ENCODE data around the gene ZNF841. TPM values are rescaled to one million over a fixed set of nuclear protein-coding genes. Genes with fewer than 3 reads are reported as not detected.
A peak's percentile ranks its signal among the peaks of the same experiment; 100 is the strongest.
"Not testable (repeated sequence)": the region's sequence is repeated elsewhere in the genome, so short reads cannot be mapped to it uniquely, and the experiment has no call there.

Gene ZNF841
- total RNA-seq, 1 donor from 2014 or later = 7.2 TPM

GRCh38 chr19:52094526-52095130, 937 bp downstream of the ZNF841 start:
- intact Hi-C loops (cut with DNase I) = loop anchor here (2.0 kb wide), 1 partner anchor 46 kb away; the partner anchor contains the start of gene ZNF432
- DNase-seq (ENCODE audit: missing footprints) (no peak), ATAC-seq (no peak)

- intact Hi-C loops (cut with DNase I) = no loop called here
- ATAC-seq (no peak), DNase-seq (ENCODE audit: missing footprints) (no peak)
Observed at GRCh38 chr19:52086481-52086880, 9.1 kb downstream of the ZNF841 start.

DNA sequence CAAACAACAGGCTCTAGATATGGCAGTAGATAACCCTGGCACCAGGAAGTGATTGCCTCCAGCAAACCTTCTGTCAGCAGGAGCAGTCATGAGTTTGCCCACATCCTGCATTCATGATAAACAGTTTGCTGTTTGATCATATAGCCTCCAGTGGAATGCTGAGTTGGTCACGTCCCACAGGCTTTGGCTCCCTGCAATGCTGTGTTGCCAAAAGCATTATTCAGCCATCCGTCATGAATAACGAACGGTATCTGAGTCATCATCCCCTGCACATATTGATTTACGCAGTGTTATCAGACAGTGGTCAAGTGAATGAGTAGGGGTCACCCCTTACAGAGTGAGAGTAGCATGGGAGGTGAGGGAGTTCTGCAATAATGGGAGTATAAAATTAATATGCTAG, 25.1 kb downstream of the ZNF841 start:
- no peak for DNase-seq (ENCODE audit: missing footprints)
- intact Hi-C loops (cut with DNase I) = no loop called here
- no peak for ATAC-seq

DNA sequence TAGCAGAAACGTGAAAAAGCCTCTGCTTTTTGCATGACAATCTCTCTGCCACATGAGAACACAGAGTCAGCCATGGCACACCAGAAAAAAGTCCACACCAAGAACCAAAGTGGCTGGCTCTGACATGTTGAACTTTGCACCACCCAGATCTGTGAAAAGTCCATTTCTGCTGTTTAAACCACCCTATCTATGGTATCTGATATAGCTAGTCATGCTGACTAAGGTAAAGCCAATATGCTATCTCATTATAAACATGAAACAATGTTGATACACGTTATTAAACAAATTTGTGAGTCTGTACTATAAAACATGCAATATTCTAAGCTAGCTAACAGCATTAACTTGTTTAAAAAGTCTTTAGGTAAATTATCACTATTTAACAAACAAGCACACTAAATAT, 25.9 kb downstream of the ZNF841 start:
- DNase-seq (ENCODE audit: missing footprints) (no peak), ATAC-seq (no peak)
- intact Hi-C loops (cut with DNase I) = no loop called here

DNA sequence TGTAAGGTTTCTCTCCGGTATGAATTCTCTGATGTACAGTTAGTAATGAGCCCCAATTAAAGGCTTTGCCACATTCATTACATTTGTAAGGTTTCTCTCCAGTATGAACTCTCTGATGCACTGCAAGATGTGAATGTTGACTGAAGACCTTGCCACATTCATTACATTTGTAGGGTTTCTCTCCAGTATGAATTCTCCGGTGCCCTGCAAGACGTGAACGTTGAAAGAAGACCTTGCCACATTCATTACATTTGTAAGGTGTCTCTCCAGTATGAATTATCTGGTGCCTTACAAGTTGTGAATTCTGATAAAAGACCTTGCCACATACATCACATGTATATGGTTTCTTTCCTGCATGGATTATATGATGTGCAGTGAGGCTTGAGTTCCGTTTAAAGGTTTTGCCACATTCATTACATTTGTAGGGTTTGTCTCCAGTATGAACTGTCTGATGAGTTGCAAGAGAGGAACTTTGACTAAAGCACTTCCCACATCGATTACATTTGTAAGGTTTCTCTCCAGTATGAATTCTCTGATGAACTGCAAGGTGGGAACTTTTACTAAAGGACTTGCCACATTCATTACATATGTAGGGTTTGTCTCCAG, 29.2 kb downstream of the ZNF841 start:
- intact Hi-C loops (cut with DNase I) = no loop called here
- no peak for DNase-seq (ENCODE audit: missing footprints)
- ATAC-seq = no peak

GRCh38 chr19:52065399-52065798, 30.2 kb downstream of the ZNF841 start:
- no peak for ATAC-seq
- intact Hi-C loops (cut with DNase I) = no loop called here
- DNase-seq (ENCODE audit: missing footprints) = no peak

- ATAC-seq; intact Hi-C loops (cut with DNase I); DNase-seq (ENCODE audit: missing footprints): not testable (repeated sequence)
Observed at GRCh38 chr19:52056480-52056879, 39.1 kb downstream of the ZNF841 start.

DNA sequence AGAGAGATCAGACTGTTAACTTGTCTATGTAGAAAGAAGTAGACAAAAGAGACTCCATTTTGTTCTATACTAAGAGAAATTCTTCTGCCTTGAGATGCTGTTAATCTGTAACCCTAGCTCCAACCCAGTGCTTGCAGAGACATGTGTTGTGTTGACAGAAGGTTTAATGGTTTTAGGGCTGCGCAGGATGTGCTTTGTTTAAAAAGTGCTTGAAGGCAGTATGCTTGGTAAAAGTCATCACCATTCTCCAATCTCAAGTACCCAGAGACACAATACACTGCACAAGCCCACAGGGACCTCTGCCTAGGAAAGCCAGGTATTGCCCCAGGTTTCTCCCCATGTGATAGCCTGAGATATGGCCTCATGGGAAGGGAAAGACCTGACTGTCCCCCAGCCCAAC, 43.8 kb downstream of the ZNF841 start:
- DNase-seq (ENCODE audit: missing footprints); intact Hi-C loops (cut with DNase I); ATAC-seq: not testable (repeated sequence)

GRCh38 chr19:52048555-52049501, 46.7 kb downstream of the ZNF841 start, which contains the start of gene ZNF432:
Gene ZNF432, minus strand, starts transcription at chr19:52048838. Its CDS starts 1,970 bp downstream, at chr19:52046868.
- ATAC-seq = peak; percentile 98
- peak; percentile 97 for DNase-seq (ENCODE audit: missing footprints)
- intact Hi-C loops (cut with DNase I) = loop anchor here (1.0 to 2.0 kb wide), 2 partner anchors 41 to 46 kb away; partner anchors contain the start of genes ZNF615 and ZNF841

GRCh38 chr19:52039169-52039568, 56.4 kb downstream of the ZNF841 start:
- DNase-seq (ENCODE audit: missing footprints) (no peak), ATAC-seq (no peak)
- intact Hi-C loops (cut with DNase I) = no loop called here

GRCh38 chr19:52034051-52034728, 61.4 kb downstream of the ZNF841 start:
- intact Hi-C loops (cut with DNase I) = no loop called here
- DNase-seq (ENCODE audit: missing footprints) (no peak), ATAC-seq (no peak)

DNA sequence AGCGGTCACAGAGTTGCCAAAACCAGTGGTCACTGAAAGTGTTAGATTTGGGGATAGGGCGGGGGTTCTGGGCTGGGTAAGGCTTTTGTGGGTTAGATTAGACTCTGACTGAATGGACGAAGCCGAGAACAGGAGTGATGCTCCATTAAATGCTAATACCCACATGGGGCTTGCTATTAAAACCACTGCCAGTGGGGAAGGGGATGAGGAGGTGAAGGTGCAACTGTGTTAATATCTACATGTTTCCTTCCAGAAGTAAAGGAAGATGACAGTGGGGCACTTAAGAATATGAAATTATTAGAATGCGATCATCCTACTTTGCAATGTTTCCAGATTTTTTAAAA, 66.8 kb downstream of the ZNF841 start:
- intact Hi-C loops (cut with DNase I) = loop anchor here (2.0 to 10.0 kb wide), 2 partner anchors 20 to 206 kb away; partner anchors contain the start of gene ZNF615
- no peak for DNase-seq (ENCODE audit: missing footprints)
- peak; percentile 29 for ATAC-seq

DNA sequence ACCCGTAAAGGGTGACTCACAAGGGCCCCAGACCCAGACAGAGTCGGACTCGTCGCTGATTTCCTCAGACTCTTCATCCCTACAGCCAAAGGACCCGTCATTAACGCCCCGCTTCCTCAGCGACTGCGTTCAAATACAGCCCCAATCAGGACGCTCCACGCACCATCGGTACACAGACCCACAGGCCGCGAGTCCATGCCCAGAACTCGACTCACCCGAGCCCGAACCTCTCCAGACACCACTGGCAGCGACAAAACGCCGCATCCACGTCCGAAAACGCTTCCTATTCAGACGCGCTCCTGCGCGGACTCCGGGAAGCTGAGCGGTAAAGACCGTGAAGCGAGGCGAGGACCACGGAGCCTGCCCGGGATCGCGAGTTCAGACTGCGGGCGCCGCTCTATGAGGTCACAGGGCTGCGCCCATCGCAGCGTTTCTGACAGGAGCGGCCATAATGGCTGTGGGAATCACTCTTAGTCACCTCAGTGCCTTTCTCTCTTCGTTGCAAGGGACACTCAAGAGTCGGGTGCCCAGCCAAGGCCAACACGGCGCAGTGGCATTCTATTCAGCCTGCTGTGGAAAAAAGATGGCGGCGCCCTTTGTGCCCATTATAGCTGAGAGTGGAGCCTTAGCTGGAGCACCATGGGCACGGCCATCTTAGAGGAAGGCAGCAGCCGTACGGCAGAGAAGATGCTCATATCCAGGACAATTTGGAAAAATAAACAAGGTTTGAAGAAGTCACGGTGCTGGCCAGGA, 67.4 kb downstream of the ZNF841 start, which contains the start of gene ZNF614:
Gene ZNF614, minus strand, starts transcription at position 353 of the 753 bp plus-strand sequence. CDS start 2,634 bp downstream, outside the sequence.
- DNase-seq (ENCODE audit: missing footprints) (peak; percentile 93), ATAC-seq (peak; percentile 98)
- intact Hi-C loops (cut with DNase I) = loop anchor here (2.0 to 10.0 kb wide), 2 partner anchors 19 to 207 kb away; partner anchors contain the start of gene ZNF615

DNA sequence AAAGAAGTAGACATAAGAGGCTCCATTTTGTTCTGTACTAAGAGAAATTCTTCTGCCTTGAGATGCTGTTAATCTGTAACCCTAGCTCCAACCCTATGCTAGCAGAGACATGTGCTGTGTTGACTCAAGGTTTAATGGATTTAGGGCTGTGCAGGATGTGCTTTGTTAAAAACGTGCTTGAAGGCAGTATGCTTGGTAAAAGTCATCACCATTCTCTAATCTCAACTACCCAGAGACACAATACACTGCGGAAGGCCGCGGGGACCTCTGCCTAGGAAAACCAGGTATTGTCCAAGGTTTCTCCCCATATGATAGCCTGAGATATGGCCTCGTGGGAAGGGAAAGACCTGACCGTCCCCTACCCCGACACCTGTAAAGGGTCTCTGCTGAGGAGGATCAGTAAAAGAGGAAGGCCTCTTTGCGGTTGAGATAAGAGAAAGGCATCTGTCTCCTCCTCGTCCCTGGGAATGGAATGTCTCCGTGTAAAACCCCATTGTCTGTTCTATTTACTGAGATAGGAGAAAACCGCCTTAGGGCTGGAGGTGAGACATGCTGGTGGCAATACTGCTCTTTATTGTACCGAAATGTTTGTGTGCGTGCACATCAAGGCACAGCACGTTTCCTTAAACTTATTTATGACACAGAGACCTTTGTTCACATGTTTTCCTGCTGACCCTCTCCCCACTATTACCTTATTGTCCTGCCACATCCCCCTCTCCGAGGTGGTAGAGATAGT, 69.1 kb downstream of the ZNF841 start:
- not testable (repeated sequence) for DNase-seq (ENCODE audit: missing footprints); ATAC-seq
- intact Hi-C loops (cut with DNase I) = loop anchor here (10.0 kb wide), 1 partner anchor 208 kb away; no protein-coding TSS in a partner anchor

- DNase-seq (ENCODE audit: missing footprints); ATAC-seq: not testable (repeated sequence)
- intact Hi-C loops (cut with DNase I) = loop anchor here (10.0 kb wide), 1 partner anchor 210 kb away; no protein-coding TSS in a partner anchor
Observed at GRCh38 chr19:52024478-52024877, 71.1 kb downstream of the ZNF841 start.

DNA sequence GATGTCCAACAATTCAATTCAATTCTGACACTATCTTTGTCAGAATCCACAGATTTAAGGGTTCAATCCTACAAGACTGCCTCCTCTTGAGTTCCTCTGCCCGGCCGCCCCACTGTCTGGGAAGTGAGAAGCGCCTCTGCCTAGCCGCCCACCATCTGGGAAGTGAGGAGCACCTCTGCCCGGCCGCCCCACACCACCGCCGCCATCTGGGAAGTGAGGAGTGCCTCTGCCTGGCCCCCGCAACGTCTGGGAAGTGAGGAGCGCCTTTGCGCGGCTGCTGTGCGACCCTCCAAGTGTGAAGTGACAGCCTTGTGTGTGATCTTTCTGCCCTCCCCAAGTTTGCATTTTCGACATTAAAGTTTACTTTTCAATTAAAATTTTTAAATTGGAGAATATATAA, 73.4 kb downstream of the ZNF841 start:
- intact Hi-C loops (cut with DNase I) = loop anchor here (10.0 kb wide), 1 partner anchor 213 kb away; no protein-coding TSS in a partner anchor

DNA sequence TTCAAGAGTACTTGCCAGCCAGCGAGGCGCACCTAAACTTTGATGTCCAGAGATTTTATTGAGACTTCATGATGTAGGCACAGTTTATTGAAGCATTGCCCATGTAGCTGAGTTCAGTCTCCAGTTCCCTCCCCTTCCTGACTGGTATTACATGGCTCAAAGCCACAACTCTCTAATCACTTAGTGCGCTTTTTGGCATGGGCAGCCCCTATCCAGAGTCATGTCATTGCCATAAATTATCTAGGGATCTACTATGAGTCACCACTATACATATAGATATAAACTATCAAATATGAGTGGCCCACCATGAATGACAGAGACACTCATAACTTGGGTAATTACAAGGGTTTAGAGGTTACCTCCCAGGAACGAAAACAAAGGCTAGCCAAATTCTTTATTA, 75.1 kb downstream of the ZNF841 start:
- DNase-seq (ENCODE audit: missing footprints) (no peak), ATAC-seq (no peak)
- intact Hi-C loops (cut with DNase I) = loop anchor here (10.0 kb wide), 1 partner anchor 214 kb away; no protein-coding TSS in a partner anchor

More for the DNA sequence above, 73.4 kb downstream of the ZNF841 start:
- DNase-seq (ENCODE audit: missing footprints) = peak; percentile 75
- ATAC-seq = no peak

All from Right ventricle myocardium inferior (tissue), 1 donor.